HFF-Myc (cell line): Measurements from ENCODE around the gene TRAPPC3.

Experiments
- DNase-seq: peaks from one replicate; pipeline ENCODE4 v3.0.0-alpha.2; 2011; ENCODE audit warnings: low read depth; ENCODE audit errors: extremely low read depth
- H3K4me3 ChIP-seq: replicated peaks from 2 replicates; pipeline ENCODE4 v1.5.1; 2011; ENCODE audit warnings: low read depth, mild to moderate bottlenecking, control low read depth, low read length
- TF ChIP-seq, protein P1 (sequence below): IDR thresholded peaks from 2 replicates; pipeline ENCODE4 v1.5.1; 2012; ENCODE audit warnings: mild to moderate bottlenecking, low read depth, low read length, control low read depth; ENCODE audit errors: missing control alignments

TRAPPC3 gene

GRCh38 chr1:36150296-36151133 lies 1.2 kb upstream of the TRAPPC3 start:
- TF ChIP-seq, protein P1, sequence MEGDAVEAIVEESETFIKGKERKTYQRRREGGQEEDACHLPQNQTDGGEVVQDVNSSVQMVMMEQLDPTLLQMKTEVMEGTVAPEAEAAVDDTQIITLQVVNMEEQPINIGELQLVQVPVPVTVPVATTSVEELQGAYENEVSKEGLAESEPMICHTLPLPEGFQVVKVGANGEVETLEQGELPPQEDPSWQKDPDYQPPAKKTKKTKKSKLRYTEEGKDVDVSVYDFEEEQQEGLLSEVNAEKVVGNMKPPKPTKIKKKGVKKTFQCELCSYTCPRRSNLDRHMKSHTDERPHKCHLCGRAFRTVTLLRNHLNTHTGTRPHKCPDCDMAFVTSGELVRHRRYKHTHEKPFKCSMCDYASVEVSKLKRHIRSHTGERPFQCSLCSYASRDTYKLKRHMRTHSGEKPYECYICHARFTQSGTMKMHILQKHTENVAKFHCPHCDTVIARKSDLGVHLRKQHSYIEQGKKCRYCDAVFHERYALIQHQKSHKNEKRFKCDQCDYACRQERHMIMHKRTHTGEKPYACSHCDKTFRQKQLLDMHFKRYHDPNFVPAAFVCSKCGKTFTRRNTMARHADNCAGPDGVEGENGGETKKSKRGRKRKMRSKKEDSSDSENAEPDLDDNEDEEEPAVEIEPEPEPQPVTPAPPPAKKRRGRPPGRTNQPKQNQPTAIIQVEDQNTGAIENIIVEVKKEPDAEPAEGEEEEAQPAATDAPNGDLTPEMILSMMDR, result no peak
- DNase-seq, result peak; percentile 81
- H3K4me3 ChIP-seq, result peak overlapping the region; percentile 26

GRCh38 chr1:36149973-36150295 lies 648 bp upstream of the TRAPPC3 start:
- DNase-seq, result no peak
- H3K4me3 ChIP-seq, result peak overlapping the region; percentile 26; the same call in 1 of the 2 replicates
- TF ChIP-seq, protein P1, result no peak

- TF ChIP-seq, protein P1, result no peak
- H3K4me3 ChIP-seq, result peak overlapping the region; percentile 89
- no peak for DNase-seq
Measured at GRCh38 chr1:36148821-36149236, 457 bp downstream of the TRAPPC3 start.

- H3K4me3 ChIP-seq, result no peak overlapping the region
- TF ChIP-seq, protein P1, result no peak
- DNase-seq, result no peak
Measured at GRCh38 chr1:36144413-36144812, 4.9 kb downstream of the TRAPPC3 start.

- no peak overlapping the region for H3K4me3 ChIP-seq
- TF ChIP-seq, protein P1, result no peak
- no peak for DNase-seq
Measured at GRCh38 chr1:36143424-36143823, 5.9 kb downstream of the TRAPPC3 start.

DNA sequence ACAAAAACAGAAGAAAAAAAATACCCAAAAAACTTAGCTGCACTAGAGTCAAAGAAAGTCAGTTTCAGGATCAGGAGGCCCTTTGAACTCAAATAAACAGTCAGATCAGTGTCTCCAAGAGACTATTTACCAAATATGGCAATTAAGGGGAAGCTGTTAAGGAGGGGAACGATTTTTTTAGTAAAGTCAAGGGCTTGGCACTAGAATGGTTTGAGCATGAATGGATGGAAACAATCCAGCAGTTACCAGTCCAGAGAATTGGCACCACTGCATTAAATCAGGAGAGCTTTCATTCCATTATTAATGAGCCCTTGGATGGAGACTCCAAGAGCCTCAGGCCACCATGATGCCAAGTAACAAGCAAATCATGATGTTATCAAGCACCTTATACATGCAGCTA lies 7.2 kb downstream of the TRAPPC3 start:
- H3K4me3 ChIP-seq, result no peak overlapping the region
- TF ChIP-seq, protein P1, result no peak
- no peak for DNase-seq
